ENCODE results near the gene BDP1.

- no peak for TF ChIP-seq CTCF (IDR thresholded peaks at IDR 0.05)
- no peak for TF ChIP-seq POLR2A (IDR thresholded peaks at IDR 0.05)
Measured at GRCh38 chr5:71586052-71586940, 130.8 kb downstream of the BDP1 start.

Data from adrenal gland (tissue), 5 donors.